HG03571 (cell line): ENCODE data around the gene PHTF2.
"Not testable (repeated sequence)": the region's sequence is repeated elsewhere in the genome, so short reads cannot be mapped to it uniquely, and the experiment has no call there.

Source experiments
- ATAC-seq: cut with Tn5 transposase; IDR thresholded peaks from one replicate; pipeline ENCODE4 v1.9.1; 2021; ENCODE audit not compliant: unreplicated experiment

The PHTF2 gene

GRCh38 chr7:77873416-77874327 is 75.1 kb downstream of the PHTF2 start:
- not testable (repeated sequence) for ATAC-seq

- no peak for ATAC-seq
Observed at GRCh38 chr7:77877791-77878190, 79.2 kb downstream of the PHTF2 start.

- no peak for ATAC-seq
Observed at GRCh38 chr7:77878500-77878899, 79.9 kb downstream of the PHTF2 start.

GRCh38 chr7:77879272-77879671 is 80.7 kb downstream of the PHTF2 start:
- no peak for ATAC-seq

GRCh38 chr7:77881871-77882270 is 83.3 kb downstream of the PHTF2 start:
- ATAC-seq: no peak

- ATAC-seq: no peak
Observed at GRCh38 chr7:77885155-77885554, 86.6 kb downstream of the PHTF2 start.

- ATAC-seq: no peak
Observed at GRCh38 chr7:77887567-77887966, 89.0 kb downstream of the PHTF2 start.

- no peak for ATAC-seq
Observed at GRCh38 chr7:77888998-77889397, 90.4 kb downstream of the PHTF2 start.

- ATAC-seq: no peak
Observed at GRCh38 chr7:77893813-77894212, 95.2 kb downstream of the PHTF2 start.

GRCh38 chr7:77894574-77895091 is 96.1 kb downstream of the PHTF2 start:
- no peak for ATAC-seq

GRCh38 chr7:77895905-77896304 is 97.3 kb downstream of the PHTF2 start:
- ATAC-seq: no peak

- no peak for ATAC-seq
Observed at GRCh38 chr7:77897004-77897547, 98.5 kb downstream of the PHTF2 start.

- ATAC-seq: no peak
Observed at GRCh38 chr7:77899516-77899915, 100.9 kb downstream of the PHTF2 start.

GRCh38 chr7:77903597-77903996 is 105.0 kb downstream of the PHTF2 start:
- ATAC-seq: no peak

- ATAC-seq: no peak
Observed at GRCh38 chr7:77904252-77904651, 105.7 kb downstream of the PHTF2 start.

- no peak for ATAC-seq
Observed at GRCh38 chr7:77907281-77907680, 108.7 kb downstream of the PHTF2 start.

GRCh38 chr7:77908664-77909063 is 110.1 kb downstream of the PHTF2 start:
- no peak for ATAC-seq

GRCh38 chr7:77910124-77910523 is 111.6 kb downstream of the PHTF2 start:
- no peak for ATAC-seq

GRCh38 chr7:77912293-77912692 is 113.7 kb downstream of the PHTF2 start:
- ATAC-seq: no peak

GRCh38 chr7:77913977-77914607 is 115.5 kb downstream of the PHTF2 start:
- no peak for ATAC-seq

GRCh38 chr7:77917500-77918262 is 119.1 kb downstream of the PHTF2 start:
- ATAC-seq: no peak
